GM12878 (cell line): ENCODE data around the gene VTCN1. TPM values are rescaled to one million over a fixed set of nuclear protein-coding genes. Genes with fewer than 3 reads are reported as not detected.

ENCODE experiments used
- ATAC-seq: fragments of 200-7000 bp; cut with Tn5 transposase; 3 replicates; pipeline ENCODE4 v1.9.1; 2020; ENCODE audit warnings: mild to moderate bottlenecking, moderate library complexity
- BruUV-seq: library from RNA; stranded (reverse); fragments of 400-500 nt; replicated peaks from 2 replicates; lab custom pipeline; 2021; lab: Mats Ljungman, UMichigan
- CTCF ChIA-PET: fragments of 300-600 bp; sonication (Branson Sonifier 250); formaldehyde crosslinking; extraction: SDS; loops from one replicate; lab custom pipeline; 2021; ENCODE audit warnings: inconsistent platforms; lab: Yijun Ruan, JAX
- POLR2A ChIA-PET: fragments of 350-600 bp; formaldehyde crosslinking; extraction: SDS; loops from one replicate; lab custom pipeline; 2021; ENCODE audit warnings: inconsistent platforms; lab: Charles Lee
- RAD21 ChIA-PET: fragments of 300-600 bp; sonication (Branson Sonifier 250); formaldehyde crosslinking; loops from one replicate; lab custom pipeline; 2023; ENCODE audit warnings: antibody characterized with exemption; ENCODE audit not compliant: unreplicated experiment; lab: Charles Lee
- SMC1A ChIA-PET: fragments of 300-600 bp; sonication (Branson Sonifier 250); formaldehyde crosslinking; loops from one replicate; lab custom pipeline; 2023; ENCODE audit not compliant: unreplicated experiment, uncharacterized antibody; lab: Charles Lee
- DNase-seq: peaks from one replicate; pipeline ENCODE4 v3.0.0-alpha.2; 2011; ENCODE audit warnings: low read depth, low spot score
- FAIRE-seq: peaks from 3 replicates; lab custom pipeline; 2011; peaks lifted over from hg19 to GRCh38; lab: Jason Lieb, UNC
- H2AFZ ChIP-seq: 2 replicates; pipeline ENCODE4 v1.6.0; 2011; ENCODE audit warnings: low read depth, low read length, control low read depth; ENCODE audit not compliant: control insufficient read depth
- H3K27ac ChIP-seq: 2 replicates; pipeline ENCODE4 v1.5.1; 2011; ENCODE audit warnings: control low read depth; ENCODE audit not compliant: control insufficient read depth, insufficient read depth
- H3K27me3 ChIP-seq, 2 experiments: replicated peaks in 1 of 2; 2 replicates each; pipeline versions ENCODE4 v1.6.0 to v1.6.1; 2011; ENCODE audit warnings: low read length in 1 of 2; ENCODE audit not compliant: control insufficient read depth in 2 of 2, insufficient read depth in 2 of 2
- H3K36me3 ChIP-seq, 2 experiments: 2 replicates each; pipeline ENCODE4 v1.5.1; 2011; ENCODE audit warnings: low read length in 1 of 2; ENCODE audit not compliant: control insufficient read depth in 2 of 2, insufficient read depth in 2 of 2
- H3K4me1 ChIP-seq: 2 replicates; pipeline ENCODE4 v1.6.1; 2011; ENCODE audit warnings: mild to moderate bottlenecking, low read length, moderate library complexity, mixed read lengths; ENCODE audit not compliant: control insufficient read depth, insufficient read depth
- H3K4me2 ChIP-seq: 2 replicates; pipeline ENCODE4 v1.6.0; 2011; ENCODE audit warnings: control low read depth; ENCODE audit not compliant: control insufficient read depth, insufficient read depth
- H3K4me3 ChIP-seq: fragments of 200-600 bp; sonication (generic); 2 replicates; pipeline ENCODE4 v1.5.1; 2016
- H3K79me2 ChIP-seq: 2 replicates; pipeline ENCODE4 v1.6.0; 2011; ENCODE audit warnings: low read length; ENCODE audit not compliant: control insufficient read depth, insufficient read depth
- H3K9ac ChIP-seq: 2 replicates; pipeline ENCODE4 v1.8.0; 2011; ENCODE audit warnings: low read length, control low read depth, mixed read lengths; ENCODE audit not compliant: control insufficient read depth, insufficient read depth
- H3K9me3 ChIP-seq: replicated peaks from 3 replicates; pipeline ENCODE4 v1.5.1; 2011; ENCODE audit warnings: mild to moderate bottlenecking, low read length; ENCODE audit not compliant: control insufficient read depth, insufficient read depth
- H4K20me1 ChIP-seq: 2 replicates; pipeline ENCODE4 v1.6.0; 2011; ENCODE audit not compliant: control insufficient read depth, insufficient read depth
- CREM ChIP-seq: IDR thresholded peaks from 2 replicates; pipeline ENCODE4 v1.6.1; 2014; ENCODE audit warnings: antibody characterized with exemption, low read depth
- FOXM1 ChIP-seq: IDR thresholded peaks from 2 replicates; pipeline ENCODE4 v1.6.1; 2012; ENCODE audit warnings: low read depth, mild to moderate bottlenecking, inconsistent platforms, low read length, moderate library complexity
- KLF5 ChIP-seq: fragments of 450-650 bp; IDR thresholded peaks from 2 replicates; pipeline ENCODE4 v1.6.1; 2014; ENCODE audit warnings: mild to moderate bottlenecking; ENCODE audit not compliant: partially characterized antibody
- WGBS: methylation state at CpG from one replicate; pipeline ENCODE4 v1.1.6; 2016; ENCODE audit warnings: low lambda C conversion rate; ENCODE audit not compliant: insufficient replicate concordance, insufficient coverage; ENCODE audit errors: missing lambda C conversion rate; 5-methylcytosine and 5-hydroxymethylcytosine counted together
- in situ Hi-C: fragments of 300-500 bp; cut with MboI; formaldehyde crosslinking; loops from 9 replicates; pipeline ENCODE4 v1.14.3; 2018; ENCODE audit warnings: mixed read lengths
- intact Hi-C: fragments of 100-400 bp; cut with micrococcal nuclease; formaldehyde crosslinking; loops from one replicate; pipeline ENCODE4 v1.14.2; 2022; ENCODE audit not compliant: unreplicated experiment
- polyA plus RNA-seq, 11 experiments: library from polyadenylated mRNA; depleted of rRNA in 4 of 11; unstranded in 6 of 11; stranded (reverse) in 5 of 11; fragments of >200 nt; fragmentation: Nextera tagmentation in 4 of 11; fragmentation: Illumina TruSeq in 1 of 11; extraction: Ambion mirVana in 4 of 11; extraction: Trizol in 1 of 11; gene quantifications; 1 replicate in 1 of 11; 2 replicates in 10 of 11; pipeline versions ENCODE4 v1.2.1 to v1.2.3, GENCODE V29; 2011 to 2016; ENCODE audit warnings: inconsistent platforms in 2 of 11, missing spikeins in 2 of 11, low read depth in 1 of 11
- total RNA-seq, 4 experiments: library from RNA; depleted of rRNA in 3 of 4; stranded (reverse); fragments of >200 nt in 3 of 4; fragmentation: Illumina TruSeq in 1 of 4; extraction: Trizol in 1 of 4; gene quantifications; 2 replicates each; pipeline versions ENCODE4 v1.2.1 to v1.2.3, GENCODE V29; 2013 to 2021
- TF ChIP-seq, protein P1 (sequence below): fragments of 450-650 bp; IDR thresholded peaks from 2 replicates; pipeline ENCODE4 v1.6.1; 2016; ENCODE audit warnings: mild to moderate bottlenecking, moderate library complexity, borderline replicate concordance
- TF ChIP-seq, protein P2 (sequence below), 3 experiments: IDR thresholded peaks in 2 of 3; conservative IDR thresholded peaks in 1 of 3; 2 replicates each; pipeline ENCODE4 v1.5.1; 2011; ENCODE audit warnings: low read depth in 3 of 3, low read length in 3 of 3, mild to moderate bottlenecking in 3 of 3, control low read depth in 2 of 3, moderate library complexity in 2 of 3, inconsistent platforms in 1 of 3, mixed read lengths in 1 of 3; ENCODE audit not compliant: control insufficient read depth in 2 of 3, insufficient read depth in 1 of 3; ENCODE audit errors: extremely low read depth in 1 of 3

The VTCN1 gene
- total and polyA plus RNA-seq, 10 of the 15 experiments (the other 5 are each of a cell fraction or from before 2014, with no cell fraction given): not detected

DNA sequence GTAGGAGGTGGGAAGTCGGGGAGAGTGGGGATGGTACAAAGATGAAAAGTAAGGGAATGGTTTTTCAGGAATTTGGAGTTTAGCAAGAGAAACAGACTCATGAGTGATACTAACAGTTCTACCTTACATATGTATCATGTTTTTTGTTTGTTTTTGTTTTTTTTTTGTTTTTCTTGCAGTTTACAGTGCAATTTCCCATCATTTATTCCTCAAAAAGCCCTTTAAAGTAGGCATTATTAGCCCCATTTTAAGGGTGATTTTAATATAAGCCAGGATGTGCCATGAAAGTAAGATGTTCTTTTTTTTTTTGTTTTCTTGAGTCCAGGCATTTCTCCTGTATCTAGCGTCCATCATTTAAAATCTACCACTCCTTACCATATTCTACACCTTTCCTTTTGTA, 75.4 kb downstream of the VTCN1 start:
- POLR2A ChIA-PET: no interaction called here
- Histone ChIP-seq H3K27me3 (0 out of 4 replicates have a peak, but pooled peaks cover 0 to 2% of the 10 kb centered on the region in 2 experiments), H3K9me3 (no peaks in the 10 kb centered on the region), H3K4me1 (no peaks in the 10 kb centered on the region), H3K9ac (no peak overlapping the region), H2AFZ (no peak overlapping the region), H3K27ac (no peak overlapping the region), H3K79me2 (no peaks in the 10 kb centered on the region), H3K4me2 (no peak overlapping the region), H4K20me1 (no peaks in the 10 kb centered on the region)
- BruUV-seq: no TSS peak
- RAD21 ChIA-PET: interaction anchor here (1.2 kb wide), 1 partner anchor 11 kb away, joined by 3 read pairs; no protein-coding TSS in a partner anchor
- WGBS: 23% methylated on average over 2 of the region's 2 CpGs
- CTCF ChIA-PET: interaction anchor here (0.6 kb wide), 1 partner anchor 623 kb away, joined by 3 read pairs; no protein-coding TSS in a partner anchor
- in situ Hi-C loops (no loop called here), intact Hi-C loops (no loop called here)
- FAIRE-seq (no peak), ATAC-seq (no peak), DNase-seq (no peak)
- SMC1A ChIA-PET: interaction anchor here (0.7 kb wide), 1 partner anchor 279 kb away, joined by 3 read pairs; no protein-coding TSS in a partner anchor
- TF ChIP-seq CREM: no peak
- TF ChIP-seq, protein P1, sequence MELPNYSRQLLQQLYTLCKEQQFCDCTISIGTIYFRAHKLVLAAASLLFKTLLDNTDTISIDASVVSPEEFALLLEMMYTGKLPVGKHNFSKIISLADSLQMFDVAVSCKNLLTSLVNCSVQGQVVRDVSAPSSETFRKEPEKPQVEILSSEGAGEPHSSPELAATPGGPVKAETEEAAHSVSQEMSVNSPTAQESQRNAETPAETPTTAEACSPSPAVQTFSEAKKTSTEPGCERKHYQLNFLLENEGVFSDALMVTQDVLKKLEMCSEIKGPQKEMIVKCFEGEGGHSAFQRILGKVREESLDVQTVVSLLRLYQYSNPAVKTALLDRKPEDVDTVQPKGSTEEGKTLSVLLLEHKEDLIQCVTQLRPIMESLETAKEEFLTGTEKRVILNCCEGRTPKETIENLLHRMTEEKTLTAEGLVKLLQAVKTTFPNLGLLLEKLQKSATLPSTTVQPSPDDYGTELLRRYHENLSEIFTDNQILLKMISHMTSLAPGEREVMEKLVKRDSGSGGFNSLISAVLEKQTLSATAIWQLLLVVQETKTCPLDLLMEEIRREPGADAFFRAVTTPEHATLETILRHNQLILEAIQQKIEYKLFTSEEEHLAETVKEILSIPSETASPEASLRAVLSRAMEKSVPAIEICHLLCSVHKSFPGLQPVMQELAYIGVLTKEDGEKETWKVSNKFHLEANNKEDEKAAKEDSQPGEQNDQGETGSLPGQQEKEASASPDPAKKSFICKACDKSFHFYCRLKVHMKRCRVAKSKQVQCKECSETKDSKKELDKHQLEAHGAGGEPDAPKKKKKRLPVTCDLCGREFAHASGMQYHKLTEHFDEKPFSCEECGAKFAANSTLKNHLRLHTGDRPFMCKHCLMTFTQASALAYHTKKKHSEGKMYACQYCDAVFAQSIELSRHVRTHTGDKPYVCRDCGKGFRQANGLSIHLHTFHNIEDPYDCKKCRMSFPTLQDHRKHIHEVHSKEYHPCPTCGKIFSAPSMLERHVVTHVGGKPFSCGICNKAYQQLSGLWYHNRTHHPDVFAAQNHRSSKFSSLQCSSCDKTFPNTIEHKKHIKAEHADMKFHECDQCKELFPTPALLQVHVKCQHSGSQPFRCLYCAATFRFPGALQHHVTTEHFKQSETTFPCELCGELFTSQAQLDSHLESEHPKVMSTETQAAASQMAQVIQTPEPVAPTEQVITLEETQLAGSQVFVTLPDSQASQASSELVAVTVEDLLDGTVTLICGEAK: no peak
- no peak for TF ChIP-seq FOXM1
- no peak for TF ChIP-seq KLF5
- TF ChIP-seq, protein P2, sequence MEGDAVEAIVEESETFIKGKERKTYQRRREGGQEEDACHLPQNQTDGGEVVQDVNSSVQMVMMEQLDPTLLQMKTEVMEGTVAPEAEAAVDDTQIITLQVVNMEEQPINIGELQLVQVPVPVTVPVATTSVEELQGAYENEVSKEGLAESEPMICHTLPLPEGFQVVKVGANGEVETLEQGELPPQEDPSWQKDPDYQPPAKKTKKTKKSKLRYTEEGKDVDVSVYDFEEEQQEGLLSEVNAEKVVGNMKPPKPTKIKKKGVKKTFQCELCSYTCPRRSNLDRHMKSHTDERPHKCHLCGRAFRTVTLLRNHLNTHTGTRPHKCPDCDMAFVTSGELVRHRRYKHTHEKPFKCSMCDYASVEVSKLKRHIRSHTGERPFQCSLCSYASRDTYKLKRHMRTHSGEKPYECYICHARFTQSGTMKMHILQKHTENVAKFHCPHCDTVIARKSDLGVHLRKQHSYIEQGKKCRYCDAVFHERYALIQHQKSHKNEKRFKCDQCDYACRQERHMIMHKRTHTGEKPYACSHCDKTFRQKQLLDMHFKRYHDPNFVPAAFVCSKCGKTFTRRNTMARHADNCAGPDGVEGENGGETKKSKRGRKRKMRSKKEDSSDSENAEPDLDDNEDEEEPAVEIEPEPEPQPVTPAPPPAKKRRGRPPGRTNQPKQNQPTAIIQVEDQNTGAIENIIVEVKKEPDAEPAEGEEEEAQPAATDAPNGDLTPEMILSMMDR (IDR thresholded peaks at IDR 0.05 in 2 of 3, conservative IDR thresholded peaks at IDR 0.05 in 1 of 3; ENCODE audit: control insufficient read depth in 2 of 3, extremely low read depth in 1 of 3, insufficient read depth in 1 of 3, low read depth in 3 of 3, low read length in 3 of 3): no peak
- TF ChIP-seq, all 136 proteins: peak for 0
- Histone ChIP-seq H3K4me3 (no peak overlapping the region), H3K36me3 (no peaks in the 10 kb centered on the region)
